ENCODE data around the gene PODXL2. TPM values are rescaled to one million over a fixed set of nuclear protein-coding genes. Genes with fewer than 3 reads are reported as not detected.

The PODXL2 gene
- total RNA-seq, 1 experiment from 2014 or later = 26.6 TPM

DNA sequence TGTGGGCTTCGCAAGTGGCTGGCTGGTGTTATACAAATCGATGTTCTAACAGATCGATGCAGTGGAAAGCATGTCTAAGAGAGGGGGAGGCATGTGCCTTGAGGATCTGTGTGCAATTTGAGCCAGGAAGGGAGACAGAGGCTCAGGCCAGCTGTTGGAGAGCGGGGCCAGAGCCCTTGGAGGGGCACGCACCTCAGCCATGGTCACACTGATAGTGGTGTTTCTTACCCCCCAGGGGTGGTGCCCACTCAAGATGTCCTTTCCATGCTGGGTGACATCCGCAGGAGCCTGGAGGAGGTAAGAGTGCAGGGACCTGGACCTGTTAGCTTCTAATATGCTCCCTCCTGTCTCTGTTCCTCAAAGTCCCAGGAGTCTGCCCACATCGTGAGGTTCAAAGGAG lies 39.9 kb downstream of the PODXL2 start:
- no peak for TF ChIP-seq EZH2 (IDR thresholded peaks at IDR 0.05; ENCODE audit: borderline replicate concordance, low read depth, low read length, poor library complexity, severe bottlenecking)
- TF ChIP-seq, protein P1, sequence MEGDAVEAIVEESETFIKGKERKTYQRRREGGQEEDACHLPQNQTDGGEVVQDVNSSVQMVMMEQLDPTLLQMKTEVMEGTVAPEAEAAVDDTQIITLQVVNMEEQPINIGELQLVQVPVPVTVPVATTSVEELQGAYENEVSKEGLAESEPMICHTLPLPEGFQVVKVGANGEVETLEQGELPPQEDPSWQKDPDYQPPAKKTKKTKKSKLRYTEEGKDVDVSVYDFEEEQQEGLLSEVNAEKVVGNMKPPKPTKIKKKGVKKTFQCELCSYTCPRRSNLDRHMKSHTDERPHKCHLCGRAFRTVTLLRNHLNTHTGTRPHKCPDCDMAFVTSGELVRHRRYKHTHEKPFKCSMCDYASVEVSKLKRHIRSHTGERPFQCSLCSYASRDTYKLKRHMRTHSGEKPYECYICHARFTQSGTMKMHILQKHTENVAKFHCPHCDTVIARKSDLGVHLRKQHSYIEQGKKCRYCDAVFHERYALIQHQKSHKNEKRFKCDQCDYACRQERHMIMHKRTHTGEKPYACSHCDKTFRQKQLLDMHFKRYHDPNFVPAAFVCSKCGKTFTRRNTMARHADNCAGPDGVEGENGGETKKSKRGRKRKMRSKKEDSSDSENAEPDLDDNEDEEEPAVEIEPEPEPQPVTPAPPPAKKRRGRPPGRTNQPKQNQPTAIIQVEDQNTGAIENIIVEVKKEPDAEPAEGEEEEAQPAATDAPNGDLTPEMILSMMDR (conservative IDR thresholded peaks at IDR 0.05; ENCODE audit: low read depth, low read length) = no peak
- H3K4me3 ChIP-seq (ENCODE audit: low read depth, low read length, poor library complexity, severe bottlenecking) = no peak overlapping the region
- no peaks in the 10 kb centered on the region for H3K36me3 ChIP-seq (ENCODE audit: insufficient read depth, low read length, poor library complexity, severe bottlenecking)
- intact Hi-C loops (cut with micrococcal nuclease; ENCODE audit: unreplicated experiment) = no loop called here
- no peak for DNase-seq (ENCODE audit: low spot score)
- H3K27ac ChIP-seq (ENCODE audit: low read depth, low read length, poor library complexity, severe bottlenecking) = no peak overlapping the region
- peaks cover 7% of the 10 kb centered on the region for H3K4me1 ChIP-seq (ENCODE audit: insufficient read depth, low read length, poor library complexity, severe bottlenecking)
- BruUV-seq (replicated peaks) = no TSS peak
- ChIA-PET CTCF (no interaction called here), POLR2A (ENCODE audit: low non-redundant PET) (no interaction called here)
- H3K9me3 ChIP-seq (ENCODE audit: low read depth, low read length, poor library complexity, severe bottlenecking) = no peaks in the 10 kb centered on the region
- H3K27me3 ChIP-seq (replicated peaks; ENCODE audit: insufficient read depth, low read depth, low read length, poor library complexity) = no peaks in the 10 kb centered on the region

DNA sequence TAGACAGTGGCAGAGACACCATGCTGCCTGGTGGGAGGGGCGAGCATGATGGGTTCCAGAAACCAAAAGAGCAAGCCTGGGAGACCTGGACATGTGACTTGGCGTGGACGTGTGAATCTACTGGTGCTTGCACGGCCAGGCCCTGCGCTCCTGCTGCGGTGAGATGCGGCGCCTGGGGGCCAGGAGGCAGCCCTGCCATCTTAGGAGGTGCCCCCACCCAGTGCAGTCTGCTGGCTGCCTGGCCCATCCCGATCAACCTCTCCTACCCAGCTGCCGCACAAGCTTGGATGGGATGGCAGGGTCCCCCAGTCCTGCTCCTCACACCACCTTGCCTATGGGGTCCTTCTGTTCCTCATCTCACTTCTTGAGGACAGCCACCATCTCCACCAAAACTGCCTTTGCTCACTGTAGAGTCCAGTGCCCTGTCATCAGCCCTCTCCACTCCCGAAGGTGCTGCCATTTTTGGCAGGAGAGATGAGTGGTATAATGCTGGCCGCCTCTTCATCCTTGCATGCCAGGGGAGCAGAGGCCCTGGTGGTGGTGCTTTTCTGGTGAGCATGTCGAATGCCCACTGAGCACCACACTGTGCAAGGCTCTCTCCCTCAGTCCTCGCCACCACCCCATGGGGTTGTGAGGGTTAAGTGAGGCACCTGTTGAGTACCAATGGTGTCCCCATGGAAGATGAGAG lies 40.7 kb downstream of the PODXL2 start:
- TF ChIP-seq, protein P1 (conservative IDR thresholded peaks at IDR 0.05; ENCODE audit: low read depth, low read length) = no peak
- no peak for TF ChIP-seq EZH2 (IDR thresholded peaks at IDR 0.05; ENCODE audit: borderline replicate concordance, low read depth, low read length, poor library complexity, severe bottlenecking)
- BruUV-seq (replicated peaks) = no TSS peak
- ChIA-PET CTCF (no interaction called here), POLR2A (ENCODE audit: low non-redundant PET) (no interaction called here)
- Histone ChIP-seq H3K27me3 (replicated peaks; ENCODE audit: insufficient read depth, low read depth, low read length, poor library complexity) (no peaks in the 10 kb centered on the region), H3K4me3 (ENCODE audit: low read depth, low read length, poor library complexity, severe bottlenecking) (no peak overlapping the region), H3K36me3 (ENCODE audit: insufficient read depth, low read length, poor library complexity, severe bottlenecking) (no peaks in the 10 kb centered on the region), H3K27ac (ENCODE audit: low read depth, low read length, poor library complexity, severe bottlenecking) (no peak overlapping the region), H3K9me3 (ENCODE audit: low read depth, low read length, poor library complexity, severe bottlenecking) (no peaks in the 10 kb centered on the region), H3K4me1 (ENCODE audit: insufficient read depth, low read length, poor library complexity, severe bottlenecking) (peaks cover 7% of the 10 kb centered on the region)
- no peak for DNase-seq (ENCODE audit: low spot score)
- intact Hi-C loops (cut with micrococcal nuclease; ENCODE audit: unreplicated experiment) = no loop called here

DNA sequence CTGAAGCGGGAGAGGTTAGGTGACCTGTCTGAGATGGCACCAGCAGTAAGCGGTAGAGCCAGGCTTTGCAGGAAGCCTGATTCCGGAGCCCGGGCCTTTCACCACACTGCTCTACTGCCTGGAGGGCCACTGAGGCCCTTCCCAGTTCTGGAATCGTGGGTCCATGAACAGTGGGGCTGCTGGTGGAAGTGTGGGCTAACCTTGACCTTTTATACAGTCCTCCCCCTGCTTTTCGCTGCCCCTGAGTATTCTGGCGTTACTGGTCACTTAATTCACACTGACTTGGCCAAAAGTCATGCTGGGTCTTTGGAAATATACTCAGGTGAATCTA lies 41.2 kb downstream of the PODXL2 start:
- Histone ChIP-seq H3K4me1 (ENCODE audit: insufficient read depth, low read length, poor library complexity, severe bottlenecking) (peaks cover 7% of the 10 kb centered on the region), H3K9me3 (ENCODE audit: low read depth, low read length, poor library complexity, severe bottlenecking) (no peaks in the 10 kb centered on the region), H3K36me3 (ENCODE audit: insufficient read depth, low read length, poor library complexity, severe bottlenecking) (no peaks in the 10 kb centered on the region), H3K4me3 (ENCODE audit: low read depth, low read length, poor library complexity, severe bottlenecking) (no peak overlapping the region), H3K27ac (ENCODE audit: low read depth, low read length, poor library complexity, severe bottlenecking) (no peak overlapping the region), H3K27me3 (replicated peaks; ENCODE audit: insufficient read depth, low read depth, low read length, poor library complexity) (no peaks in the 10 kb centered on the region)
- intact Hi-C loops (cut with micrococcal nuclease; ENCODE audit: unreplicated experiment) = no loop called here
- ChIA-PET CTCF (no interaction called here), POLR2A (ENCODE audit: low non-redundant PET) (no interaction called here)
- DNase-seq (ENCODE audit: low spot score) = no peak
- TF ChIP-seq EZH2 (IDR thresholded peaks at IDR 0.05; ENCODE audit: borderline replicate concordance, low read depth, low read length, poor library complexity, severe bottlenecking) = no peak
- TF ChIP-seq, protein P1 (conservative IDR thresholded peaks at IDR 0.05; ENCODE audit: low read depth, low read length) = no peak
- BruUV-seq (replicated peaks) = no TSS peak

All from A673 (cell line).